Measurements from ENCODE around the gene CACTIN.
"Not testable (repeated sequence)": the region's sequence is repeated elsewhere in the genome, so short reads cannot be mapped to it uniquely, and the experiment has no call there.

CACTIN gene

GRCh38 chr19:3667766-3668165 is 41.2 kb upstream of the CACTIN start:
- H3K27ac ChIP-seq (ENCODE audit: insufficient read depth in 1 of 2, low read depth in 1 of 2, low read length in 2 of 2, poor library complexity in 1 of 2, severe bottlenecking in 2 of 2), result no peak overlapping the region
- no peak for DNase-seq
- H3K27me3 ChIP-seq (replicated peaks in 2 of 5; ENCODE audit: control insufficient read depth in 4 of 5, insufficient read depth in 5 of 5, low read length in 4 of 5), result no peaks in the 10 kb centered on the region
- H3K4me3 ChIP-seq (ENCODE audit: control insufficient read depth in 1 of 7, extremely low read depth in 1 of 7, insufficient read depth in 4 of 7, low read depth in 2 of 7, low read length in 6 of 7), result no peak overlapping the region
- H3K36me3 ChIP-seq (ENCODE audit: control insufficient read depth in 4 of 4, insufficient read depth in 4 of 4, low read length in 3 of 4), result peaks cover 10 to 24% (median 17%) of the 10 kb centered on the region in 4 experiments
- 90% methylated on average over 15 of the region's 17 CpGs for WGBS (ENCODE audit: insufficient coverage)
- no peaks in the 10 kb centered on the region for H3K9me3 ChIP-seq (ENCODE audit: control extremely low read depth in 1 of 5, control insufficient read depth in 4 of 5, insufficient read depth in 2 of 5, low read depth in 1 of 5, low read length in 4 of 5)
- peaks cover 0 to 50% (median 41%) of the 10 kb centered on the region in 4 experiments for H3K4me1 ChIP-seq (ENCODE audit: control extremely low read depth in 1 of 4, control insufficient read depth in 4 of 4, insufficient read depth in 4 of 4, low read length in 3 of 4)
- CTCF ChIA-PET, result interaction anchor here (0.6 to 4.3 kb wide), 11 partner anchors 9 to 183 kb away, joined by 3 to 27 read pairs (median 5); partner anchors contain the start of genes PIP5K1C and TJP3
- POLR2A ChIA-PET, result interaction anchor here (0.6 kb wide), 2 partner anchors 54 to 147 kb away, joined by 3 read pairs; no protein-coding TSS in a partner anchor

GRCh38 chr19:3667037-3667638 is 40.5 kb upstream of the CACTIN start:
- no peaks in the 10 kb centered on the region for H3K27me3 ChIP-seq (replicated peaks in 2 of 5; ENCODE audit: control insufficient read depth in 4 of 5, insufficient read depth in 5 of 5, low read length in 4 of 5)
- DNase-seq, result no peak
- WGBS (ENCODE audit: insufficient coverage), result 96% methylated on average over 18 of the region's 18 CpGs
- H3K36me3 ChIP-seq (ENCODE audit: control insufficient read depth in 4 of 4, insufficient read depth in 4 of 4, low read length in 3 of 4), result peaks cover 10 to 25% (median 19%) of the 10 kb centered on the region in 4 experiments
- no peaks in the 10 kb centered on the region for H3K9me3 ChIP-seq (ENCODE audit: control extremely low read depth in 1 of 5, control insufficient read depth in 4 of 5, insufficient read depth in 2 of 5, low read depth in 1 of 5, low read length in 4 of 5)
- ChIA-PET POLR2A (interaction anchor here (0.7 kb wide), 1 partner anchor 83 kb away, joined by 3 read pairs; no protein-coding TSS in a partner anchor), CTCF (interaction anchor here (0.7 to 4.3 kb wide), 13 partner anchors 10 to 184 kb away, joined by 3 to 27 read pairs (median 5); partner anchors contain the start of genes PIP5K1C and TJP3)
- no peak overlapping the region for H3K27ac ChIP-seq (ENCODE audit: insufficient read depth in 1 of 2, low read depth in 1 of 2, low read length in 2 of 2, poor library complexity in 1 of 2, severe bottlenecking in 2 of 2)
- H3K4me1 ChIP-seq (ENCODE audit: control extremely low read depth in 1 of 4, control insufficient read depth in 4 of 4, insufficient read depth in 4 of 4, low read length in 3 of 4), result peaks cover 0 to 45% (median 36%) of the 10 kb centered on the region in 4 experiments
- H3K4me3 ChIP-seq (ENCODE audit: control insufficient read depth in 1 of 7, extremely low read depth in 1 of 7, insufficient read depth in 4 of 7, low read depth in 2 of 7, low read length in 6 of 7), result no peak overlapping the region

GRCh38 chr19:3666545-3666856 is 39.9 kb upstream of the CACTIN start:
- H3K4me3 ChIP-seq (ENCODE audit: control insufficient read depth in 1 of 7, extremely low read depth in 1 of 7, insufficient read depth in 4 of 7, low read depth in 2 of 7, low read length in 6 of 7); POLR2A ChIA-PET; DNase-seq; H3K27ac ChIP-seq (ENCODE audit: insufficient read depth in 1 of 2, low read depth in 1 of 2, low read length in 2 of 2, poor library complexity in 1 of 2, severe bottlenecking in 2 of 2); H3K9me3 ChIP-seq (ENCODE audit: control extremely low read depth in 1 of 5, control insufficient read depth in 4 of 5, insufficient read depth in 2 of 5, low read depth in 1 of 5, low read length in 4 of 5); H3K27me3 ChIP-seq (replicated peaks in 2 of 5; ENCODE audit: control insufficient read depth in 4 of 5, insufficient read depth in 5 of 5, low read length in 4 of 5): not testable (repeated sequence)
- WGBS (ENCODE audit: insufficient coverage), result 95% methylated on average over 9 of the region's 14 CpGs
- peaks cover 0 to 38% (median 30%) of the 10 kb centered on the region in 4 experiments for H3K4me1 ChIP-seq (ENCODE audit: control extremely low read depth in 1 of 4, control insufficient read depth in 4 of 4, insufficient read depth in 4 of 4, low read length in 3 of 4)
- CTCF ChIA-PET, result interaction anchor here (0.9 to 4.3 kb wide), 11 partner anchors 10 to 182 kb away, joined by 3 to 27 read pairs (median 6); partner anchors contain the start of genes PIP5K1C and TJP3
- peaks cover 10 to 30% (median 25%) of the 10 kb centered on the region in 4 experiments for H3K36me3 ChIP-seq (ENCODE audit: control insufficient read depth in 4 of 4, insufficient read depth in 4 of 4, low read length in 3 of 4)

- no peak overlapping the region for H3K4me3 ChIP-seq (ENCODE audit: control insufficient read depth in 1 of 7, extremely low read depth in 1 of 7, insufficient read depth in 4 of 7, low read depth in 2 of 7, low read length in 6 of 7)
- no peaks in the 10 kb centered on the region for H3K27me3 ChIP-seq (replicated peaks in 2 of 5; ENCODE audit: control insufficient read depth in 4 of 5, insufficient read depth in 5 of 5, low read length in 4 of 5)
- no peak overlapping the region for H3K27ac ChIP-seq (ENCODE audit: insufficient read depth in 1 of 2, low read depth in 1 of 2, low read length in 2 of 2, poor library complexity in 1 of 2, severe bottlenecking in 2 of 2)
- peaks cover 10 to 36% (median 29%) of the 10 kb centered on the region in 4 experiments for H3K36me3 ChIP-seq (ENCODE audit: control insufficient read depth in 4 of 4, insufficient read depth in 4 of 4, low read length in 3 of 4)
- peaks cover 0 to 32% (median 24%) of the 10 kb centered on the region in 4 experiments for H3K4me1 ChIP-seq (ENCODE audit: control extremely low read depth in 1 of 4, control insufficient read depth in 4 of 4, insufficient read depth in 4 of 4, low read length in 3 of 4)
- DNase-seq, result peak; percentile 30 to 58 (median 52)
- H3K9me3 ChIP-seq (ENCODE audit: control extremely low read depth in 1 of 5, control insufficient read depth in 4 of 5, insufficient read depth in 2 of 5, low read depth in 1 of 5, low read length in 4 of 5), result peaks cover 0 to 3% (median 0%) of the 10 kb centered on the region in 5 experiments
- ChIA-PET CTCF (interaction anchor here (0.9 to 4.3 kb wide), 11 partner anchors 10 to 183 kb away, joined by 3 to 27 read pairs (median 6); partner anchors contain the start of genes PIP5K1C and TJP3), POLR2A (interaction anchor here (0.5 kb wide), 1 partner anchor 171 kb away, joined by 8 read pairs; no protein-coding TSS in a partner anchor)
- WGBS (ENCODE audit: insufficient coverage), result 62% methylated on average over 30 of the region's 40 CpGs
These were observed 39.3 kb upstream of the CACTIN start for GRCh38 chr19:3665681-3666544.

- POLR2A ChIA-PET, result no interaction called here
- no peak overlapping the region for H3K27ac ChIP-seq (ENCODE audit: insufficient read depth in 1 of 2, low read depth in 1 of 2, low read length in 2 of 2, poor library complexity in 1 of 2, severe bottlenecking in 2 of 2)
These were observed 38.5 kb upstream of the CACTIN start for GRCh38 chr19:3664879-3665642.

GRCh38 chr19:3663838-3664237 is 37.2 kb upstream of the CACTIN start:
- DNase-seq, result no peak
- WGBS (ENCODE audit: insufficient coverage), result 98% methylated on average over 12 of the region's 18 CpGs
- H3K27ac ChIP-seq (ENCODE audit: insufficient read depth in 1 of 2, low read depth in 1 of 2, low read length in 2 of 2, poor library complexity in 1 of 2, severe bottlenecking in 2 of 2), result no peak overlapping the region
- no peaks in the 10 kb centered on the region for H3K27me3 ChIP-seq (replicated peaks in 2 of 5; ENCODE audit: control insufficient read depth in 4 of 5, insufficient read depth in 5 of 5, low read length in 4 of 5)
- peaks cover 0 to 14% (median 5%) of the 10 kb centered on the region in 4 experiments for H3K4me1 ChIP-seq (ENCODE audit: control extremely low read depth in 1 of 4, control insufficient read depth in 4 of 4, insufficient read depth in 4 of 4, low read length in 3 of 4)
- no peak overlapping the region for H3K4me3 ChIP-seq (ENCODE audit: control insufficient read depth in 1 of 7, extremely low read depth in 1 of 7, insufficient read depth in 4 of 7, low read depth in 2 of 7, low read length in 6 of 7)
- POLR2A ChIA-PET, result no interaction called here
- CTCF ChIA-PET, result no interaction called here
- H3K9me3 ChIP-seq (ENCODE audit: control extremely low read depth in 1 of 5, control insufficient read depth in 4 of 5, insufficient read depth in 2 of 5, low read depth in 1 of 5, low read length in 4 of 5), result peaks cover 0 to 3% (median 0%) of the 10 kb centered on the region in 5 experiments
- peaks cover 12 to 52% (median 39%) of the 10 kb centered on the region in 4 experiments for H3K36me3 ChIP-seq (ENCODE audit: control insufficient read depth in 4 of 4, insufficient read depth in 4 of 4, low read length in 3 of 4)

More at GRCh38 chr19:3664879-3665642, 38.5 kb upstream of the CACTIN start:
- no peak for DNase-seq
- WGBS (ENCODE audit: insufficient coverage), result 93% methylated on average over 15 of the region's 19 CpGs
- CTCF ChIA-PET, result interaction anchor here (0.9 to 4.3 kb wide), 6 partner anchors 26 to 46 kb away, joined by 3 to 27 read pairs (median 6); partner anchors contain the start of gene TJP3
- H3K9me3 ChIP-seq (ENCODE audit: control extremely low read depth in 1 of 5, control insufficient read depth in 4 of 5, insufficient read depth in 2 of 5, low read depth in 1 of 5, low read length in 4 of 5), result peaks cover 0 to 3% (median 0%) of the 10 kb centered on the region in 5 experiments
- peaks cover 0 to 24% (median 15%) of the 10 kb centered on the region in 4 experiments for H3K4me1 ChIP-seq (ENCODE audit: control extremely low read depth in 1 of 4, control insufficient read depth in 4 of 4, insufficient read depth in 4 of 4, low read length in 3 of 4)
- H3K4me3 ChIP-seq (ENCODE audit: control insufficient read depth in 1 of 7, extremely low read depth in 1 of 7, insufficient read depth in 4 of 7, low read depth in 2 of 7, low read length in 6 of 7), result no peak overlapping the region
- no peaks in the 10 kb centered on the region for H3K27me3 ChIP-seq (replicated peaks in 2 of 5; ENCODE audit: control insufficient read depth in 4 of 5, insufficient read depth in 5 of 5, low read length in 4 of 5)
- peaks cover 12 to 43% (median 35%) of the 10 kb centered on the region in 4 experiments for H3K36me3 ChIP-seq (ENCODE audit: control insufficient read depth in 4 of 4, insufficient read depth in 4 of 4, low read length in 3 of 4)
